Muscle of leg (tissue), 11 donors: ENCODE measurements around the gene TIFAB. TPM values are rescaled to one million over a fixed set of nuclear protein-coding genes. Genes with fewer than 3 reads are reported as not detected.

Experiments used
- DNase-seq: peaks from one replicate; pipeline ENCODE4 v3.0.0; 2013
- H3K27ac ChIP-seq: one replicate; pipeline ENCODE4 v1.5.1; 2013; ENCODE audit warnings: mild to moderate bottlenecking, low read length, control low read depth
- H3K27me3 ChIP-seq: one replicate; pipeline ENCODE4 v1.6.1; 2013; ENCODE audit warnings: low read length; ENCODE audit not compliant: control insufficient read depth, insufficient read depth
- H3K36me3 ChIP-seq: one replicate; pipeline ENCODE4 v1.6.1; 2013; ENCODE audit warnings: low read length; ENCODE audit not compliant: control insufficient read depth, insufficient read depth
- H3K4me1 ChIP-seq: one replicate; pipeline ENCODE4 v1.6.1; 2013; ENCODE audit warnings: low read length; ENCODE audit not compliant: control insufficient read depth, insufficient read depth
- H3K4me3 ChIP-seq: one replicate; pipeline ENCODE4 v1.5.1; 2013; ENCODE audit warnings: low read length, control low read depth
- H3K9me3 ChIP-seq: replicated peaks from 2 replicates; pipeline ENCODE4 v1.6.1; 2013; ENCODE audit warnings: low read depth, low read length; ENCODE audit not compliant: control insufficient read depth
- WGBS: methylation state at CpG from one replicate; pipeline ENCODE4 v1.1.5; 2013; ENCODE audit warnings: missing lambda C conversion rate; ENCODE audit not compliant: insufficient coverage; 5-methylcytosine and 5-hydroxymethylcytosine counted together
- polyA plus RNA-seq, 8 donors: library from polyadenylated mRNA; unstranded; fragments of 120-200 nt; gene quantifications; one replicate each; pipeline versions ENCODE4 v1.2.1 to v1.2.3, GENCODE V29; 2013; ENCODE audit warnings: inconsistent platforms in 1 of 8, low replicate concordance in 1 of 8; ENCODE audit not compliant: insufficient read length in 8 of 8, insufficient read depth in 1 of 8
- total RNA-seq: library from RNA; stranded (reverse); fragments of 120-200 nt; gene quantifications from one replicate; pipeline ENCODE4 v1.2.4, GENCODE V29; 2013

The TIFAB gene
- total and polyA plus RNA-seq, 9 donors, result 0.05 to 0.33 (median 0.20) TPM

DNA sequence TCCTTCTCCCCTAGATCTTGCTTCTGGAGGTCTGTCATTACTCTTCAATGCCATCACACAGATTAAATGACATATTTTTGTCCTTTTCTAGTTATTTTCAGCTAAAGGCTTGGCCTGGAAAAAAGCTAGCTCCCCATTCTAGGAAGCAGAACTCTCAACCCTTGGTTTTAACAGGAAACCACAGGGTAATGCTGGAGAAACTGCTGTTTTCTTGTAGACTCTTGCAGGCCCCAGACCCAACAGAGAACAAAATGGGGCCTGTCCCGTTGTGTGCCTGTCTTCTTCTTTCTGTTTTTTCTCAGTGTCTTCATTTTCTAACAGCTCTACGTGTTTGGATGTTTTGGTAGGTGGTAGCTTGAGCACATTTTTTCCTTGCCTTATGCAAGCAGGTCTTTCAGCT is 26.5 kb downstream of the TIFAB start:
- H3K9me3 ChIP-seq, result peaks cover 7% of the 10 kb centered on the region
- no peaks in the 10 kb centered on the region for H3K36me3 ChIP-seq
- no peak overlapping the region for H3K27ac ChIP-seq
- H3K27me3 ChIP-seq, result peaks cover 3% of the 10 kb centered on the region
- H3K4me1 ChIP-seq, result peaks cover 21% of the 10 kb centered on the region
- no peak overlapping the region for H3K4me3 ChIP-seq
- no peak for DNase-seq
- WGBS, result no CpG with 5 or more reads among the region's 2 CpGs

DNA sequence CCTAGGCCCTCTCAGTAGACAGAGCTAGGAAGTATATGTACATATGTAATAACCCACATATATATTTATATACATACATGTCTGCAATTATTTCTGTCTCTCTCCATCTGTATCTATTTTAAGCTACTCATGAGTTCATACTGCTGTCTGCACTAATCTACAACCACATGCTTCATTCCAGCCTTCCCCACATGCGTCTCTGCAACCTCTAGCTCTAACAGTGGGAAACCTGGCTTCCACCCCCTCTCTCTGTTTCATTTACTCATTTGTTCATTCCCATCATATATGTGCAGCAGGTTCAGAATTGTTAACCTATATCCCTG is 28.3 kb downstream of the TIFAB start:
- no peak for DNase-seq
- 30% methylated on average over 1 of the region's 1 CpG for WGBS
- Histone ChIP-seq H3K4me3 (no peak overlapping the region), H3K9me3 (peaks cover 5% of the 10 kb centered on the region), H3K36me3 (no peaks in the 10 kb centered on the region), H3K4me1 (peaks cover 10% of the 10 kb centered on the region), H3K27ac (peak overlapping the region; percentile 39), H3K27me3 (peaks cover 4% of the 10 kb centered on the region)

DNA sequence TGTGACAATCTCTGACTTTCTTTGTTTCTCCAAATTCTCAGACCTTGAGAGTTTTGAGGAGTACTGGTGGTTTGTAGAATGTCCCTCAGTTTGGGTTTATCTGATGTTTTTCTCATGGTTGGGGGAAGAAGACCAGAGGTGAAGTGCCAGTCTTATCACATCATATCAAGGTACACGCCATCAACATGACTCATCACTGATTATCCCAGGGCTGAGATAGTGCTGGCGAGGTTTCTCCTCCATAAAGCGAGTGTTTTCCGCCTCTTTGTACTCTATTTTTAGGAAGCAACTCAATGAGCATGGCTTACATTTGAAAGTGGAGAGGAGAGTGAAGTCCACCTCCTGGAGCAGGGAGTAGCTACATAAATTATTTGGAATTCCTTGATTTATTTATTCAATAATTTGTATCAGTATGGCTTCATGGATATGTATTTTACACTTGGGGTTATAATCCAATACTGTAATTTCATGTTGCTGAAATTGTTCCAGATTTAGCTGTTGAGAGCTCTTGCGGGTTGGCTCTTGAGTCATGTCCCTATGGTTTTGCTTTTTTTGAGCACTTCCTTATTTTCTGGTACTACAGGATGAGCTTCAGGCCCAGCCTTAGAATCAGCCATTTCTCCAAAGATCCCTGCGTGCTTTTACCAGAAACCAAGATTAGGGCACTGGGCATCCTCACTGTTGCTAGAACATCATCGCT is 28.9 kb downstream of the TIFAB start:
- Histone ChIP-seq H3K4me1 (peaks cover 10% of the 10 kb centered on the region), H3K27ac (peak overlapping the region; percentile 39), H3K36me3 (no peaks in the 10 kb centered on the region), H3K4me3 (no peak overlapping the region), H3K9me3 (no peaks in the 10 kb centered on the region), H3K27me3 (peaks cover 4% of the 10 kb centered on the region)
- 69% methylated on average over 2 of the region's 7 CpGs for WGBS
- peak; percentile 66 for DNase-seq

DNA sequence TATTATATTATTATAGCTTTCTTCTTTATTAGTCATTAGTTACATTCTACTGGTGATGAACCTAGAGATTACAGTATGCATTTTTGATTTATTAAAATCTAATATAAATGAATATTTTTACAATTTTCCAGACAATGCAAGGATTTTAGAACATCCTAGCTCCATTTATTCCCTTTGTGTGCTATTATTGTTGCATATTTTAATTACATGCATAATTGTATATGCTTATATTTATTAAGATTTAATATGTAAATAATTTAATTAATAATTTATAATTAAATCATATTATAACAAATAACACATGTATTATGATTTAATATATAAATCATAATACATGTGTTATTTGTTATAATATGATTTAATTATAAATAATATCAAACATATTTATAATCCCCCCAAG is 29.7 kb downstream of the TIFAB start:
- Histone ChIP-seq H3K27ac (no peak overlapping the region), H3K4me1 (peaks cover 10% of the 10 kb centered on the region), H3K4me3 (no peak overlapping the region), H3K9me3 (no peaks in the 10 kb centered on the region), H3K36me3 (no peaks in the 10 kb centered on the region), H3K27me3 (peaks cover 4% of the 10 kb centered on the region)
- DNase-seq, result no peak

DNA sequence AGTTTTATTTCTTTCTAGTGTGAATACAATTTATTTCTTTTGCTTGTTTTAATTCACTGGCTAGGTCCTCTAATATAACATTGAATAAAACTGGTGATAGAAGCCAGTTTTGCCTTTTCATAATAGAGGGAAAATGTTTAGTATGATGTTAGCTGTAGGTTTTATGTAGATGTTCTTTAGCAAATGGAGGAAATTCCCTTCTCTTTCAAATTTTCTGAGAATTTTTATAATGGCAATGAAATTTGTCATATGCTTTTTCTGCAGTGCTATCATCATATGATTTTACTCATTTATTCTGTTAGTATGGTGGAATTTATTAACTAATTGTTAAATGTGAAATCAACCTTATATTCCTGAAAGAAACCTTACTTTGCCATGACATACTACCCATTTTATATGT is 35.1 kb downstream of the TIFAB start:
- H3K27ac ChIP-seq, result no peak overlapping the region
- DNase-seq, result no peak
- no peaks in the 10 kb centered on the region for H3K36me3 ChIP-seq
- no peak overlapping the region for H3K4me3 ChIP-seq
- no peaks in the 10 kb centered on the region for H3K9me3 ChIP-seq
- H3K4me1 ChIP-seq, result no peaks in the 10 kb centered on the region
- peaks cover 2% of the 10 kb centered on the region for H3K27me3 ChIP-seq

DNA sequence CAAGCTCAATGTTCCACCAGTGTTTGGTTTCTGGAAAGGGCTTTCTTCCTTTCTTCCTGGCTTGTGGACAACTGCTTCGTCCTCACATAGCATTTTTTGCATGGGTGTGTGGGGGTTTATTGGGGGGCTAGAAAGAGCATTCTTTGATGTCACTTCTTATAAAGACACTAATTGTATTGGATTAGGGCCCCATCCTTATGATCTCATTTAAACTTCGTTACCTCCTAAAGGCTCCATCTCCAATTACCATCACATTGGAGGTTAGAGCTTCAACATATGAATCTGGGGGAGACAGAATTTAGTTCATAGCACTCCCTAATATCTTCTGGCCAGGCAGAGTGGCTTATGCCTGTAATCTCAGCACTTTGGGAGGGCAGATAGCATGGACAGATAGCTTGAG is 47.1 kb downstream of the TIFAB start:
- Histone ChIP-seq H3K36me3 (no peaks in the 10 kb centered on the region), H3K4me3 (no peak overlapping the region), H3K27ac (no peak overlapping the region), H3K4me1 (peaks cover 5% of the 10 kb centered on the region), H3K27me3 (peaks cover 2% of the 10 kb centered on the region), H3K9me3 (no peaks in the 10 kb centered on the region)
- no CpG with 5 or more reads among the region's 2 CpGs for WGBS
- no peak for DNase-seq

DNA sequence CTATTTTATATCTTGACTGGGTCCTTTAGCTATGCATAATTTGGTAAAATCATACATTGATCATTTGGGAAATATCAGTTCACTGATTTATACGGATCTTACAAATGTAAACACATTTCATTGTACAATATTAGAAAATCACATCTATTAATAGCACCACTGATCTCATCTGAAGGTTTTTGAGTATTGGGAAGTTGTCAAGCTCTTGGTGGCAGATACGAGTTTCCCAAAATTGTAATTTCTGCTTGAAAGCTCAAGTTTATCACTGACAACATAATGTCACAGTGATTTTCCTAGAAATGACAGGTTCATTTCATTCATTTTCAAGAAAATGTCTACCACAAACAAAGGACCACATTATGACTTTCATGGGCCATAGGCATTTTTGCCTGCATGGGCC is 50.1 kb downstream of the TIFAB start:
- H3K4me1 ChIP-seq, result peaks cover 21% of the 10 kb centered on the region
- H3K27me3 ChIP-seq, result peaks cover 2% of the 10 kb centered on the region
- no peaks in the 10 kb centered on the region for H3K9me3 ChIP-seq
- H3K4me3 ChIP-seq, result no peak overlapping the region
- H3K27ac ChIP-seq, result no peak overlapping the region
- DNase-seq, result no peak
- no peaks in the 10 kb centered on the region for H3K36me3 ChIP-seq
- WGBS, result no CpG with 5 or more reads among the region's 2 CpGs

DNA sequence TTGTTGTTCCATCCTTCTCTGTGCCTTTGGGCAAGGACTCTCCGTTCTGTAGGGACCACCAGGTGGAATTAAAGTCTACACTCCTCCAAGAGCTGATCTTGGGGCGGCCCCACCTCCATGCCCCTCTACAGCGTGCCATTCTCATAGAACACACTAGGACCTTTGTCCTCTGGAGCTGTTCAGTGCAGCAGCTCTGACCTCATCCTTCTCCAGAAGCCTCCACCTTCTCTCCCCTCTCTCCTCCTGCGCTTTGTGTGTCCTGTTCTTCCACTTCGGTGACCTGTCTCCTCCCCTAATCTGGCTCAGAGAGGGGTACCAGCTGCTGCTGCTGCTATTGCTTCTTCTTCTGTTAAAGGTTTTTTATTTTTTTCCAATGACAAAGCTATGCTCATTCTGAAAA is 51.3 kb downstream of the TIFAB start:
- no peaks in the 10 kb centered on the region for H3K36me3 ChIP-seq
- no peak overlapping the region for H3K4me3 ChIP-seq
- H3K27ac ChIP-seq, result no peak overlapping the region
- WGBS, result 54% methylated on average over 4 of the region's 5 CpGs
- H3K9me3 ChIP-seq, result no peaks in the 10 kb centered on the region
- no peak for DNase-seq
- H3K27me3 ChIP-seq, result peaks cover 2% of the 10 kb centered on the region
- peaks cover 29% of the 10 kb centered on the region for H3K4me1 ChIP-seq

DNA sequence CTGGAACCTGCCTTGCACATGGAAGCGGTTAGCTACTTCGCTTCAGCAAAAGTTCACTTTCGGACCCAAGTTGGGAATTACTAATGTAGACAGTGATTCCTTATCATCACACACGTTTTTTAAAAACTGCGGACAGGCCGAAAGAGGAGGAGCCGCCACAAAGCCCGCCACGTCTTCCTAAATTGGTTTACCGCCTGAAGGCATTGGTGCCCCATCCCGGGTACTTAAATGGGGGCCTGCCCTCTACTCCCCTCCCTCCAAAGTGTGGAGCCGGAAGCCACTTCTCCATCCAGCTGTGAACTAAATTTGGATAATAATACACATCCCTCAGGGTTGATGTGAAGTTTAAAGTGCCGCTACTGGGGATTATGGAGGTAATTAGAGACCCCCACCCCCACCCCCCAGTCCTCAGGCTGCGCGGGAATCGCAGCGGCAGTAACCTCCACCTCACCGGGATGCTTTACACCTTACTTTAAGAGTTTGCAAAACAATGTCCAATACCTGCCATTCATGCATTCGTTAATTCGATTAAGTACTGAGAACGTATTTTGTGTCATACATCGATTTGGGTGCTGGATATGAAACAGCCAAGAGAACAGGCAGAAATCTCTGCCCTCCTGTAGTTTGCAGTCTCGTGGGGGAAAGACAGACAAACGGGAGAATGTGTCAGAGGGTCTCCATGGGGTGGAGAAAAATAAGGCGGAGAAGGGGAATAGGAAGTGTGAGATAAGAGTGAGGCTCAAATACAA is 52.2 kb downstream of the TIFAB start:
- Histone ChIP-seq H3K36me3 (peaks cover 2% of the 10 kb centered on the region), H3K9me3 (no peaks in the 10 kb centered on the region), H3K4me3 (peak overlapping the region; percentile 84), H3K27ac (peak overlapping the region; percentile 91), H3K4me1 (peaks cover 31% of the 10 kb centered on the region), H3K27me3 (peaks cover 1% of the 10 kb centered on the region)
- peak; percentile 55 for DNase-seq
- WGBS, result 30% methylated on average over 8 of the region's 25 CpGs

DNA sequence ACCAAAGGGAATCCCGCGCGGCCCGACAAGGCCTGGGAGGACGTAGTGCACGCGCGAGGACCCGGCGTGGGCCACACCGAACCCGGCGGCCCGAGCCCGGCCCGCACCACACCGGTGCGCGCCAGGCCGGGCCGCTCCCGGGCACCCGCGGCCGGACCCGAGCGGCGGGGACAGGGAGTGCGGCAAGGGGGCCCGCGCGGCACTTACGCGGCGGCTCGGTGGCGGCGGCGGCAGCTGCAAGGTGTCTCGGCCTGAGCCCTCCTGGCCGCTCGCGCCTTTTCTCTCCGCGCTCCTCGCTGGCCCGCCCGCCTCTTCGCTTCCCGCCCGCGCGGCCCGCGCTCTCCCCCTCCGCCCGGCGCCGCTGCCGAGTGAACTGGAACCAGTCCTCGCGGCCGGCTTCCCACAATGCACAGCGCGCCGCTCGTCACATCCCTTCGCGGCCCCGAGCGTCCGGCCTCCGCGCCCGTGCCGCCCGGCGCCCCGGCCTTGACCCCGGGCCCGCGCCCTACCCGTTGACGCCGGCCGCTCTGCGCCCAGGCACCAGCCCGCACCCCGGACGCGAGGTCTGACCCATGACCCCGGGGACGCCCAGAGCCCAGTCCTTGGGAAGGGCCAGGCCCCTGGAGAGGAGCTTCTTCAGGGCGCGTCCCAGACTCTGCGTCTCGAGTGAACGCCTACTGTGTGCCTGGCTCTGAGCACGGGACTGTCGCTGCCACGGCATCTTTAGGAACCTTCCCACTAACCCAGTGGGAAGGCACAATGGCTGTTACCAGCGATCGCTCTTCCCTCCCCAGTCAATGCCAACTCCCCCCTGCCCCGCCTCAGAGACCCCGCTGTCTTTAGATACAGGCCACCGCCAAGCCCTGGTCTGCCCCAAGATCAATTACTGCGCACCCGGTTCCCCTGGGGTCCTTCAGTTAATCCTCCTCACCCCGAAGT is 53.0 kb downstream of the TIFAB start, which contains the start of gene MACROH2A1:
Gene MACROH2A1 (minus strand): TSS at position 377 of the 939 bp plus-strand sequence. CDS start 10,138 bp downstream, outside the sequence.
- H3K9me3 ChIP-seq, result no peaks in the 10 kb centered on the region
- H3K4me1 ChIP-seq, result peaks cover 38% of the 10 kb centered on the region
- WGBS, result under 1% methylated on average over 108 of the region's 109 CpGs
- peak; percentile 95 for DNase-seq
- peak within 1 kb of the TSS; percentile 85 for H3K4me3 ChIP-seq
- peak within 1 kb of the TSS; percentile 91 for H3K27ac ChIP-seq
- H3K36me3 ChIP-seq, result peaks cover 2% of the 10 kb centered on the region
- H3K27me3 ChIP-seq, result no peaks in the 10 kb centered on the region
